Suppressor macrophage treated with lipopolysaccharide for 1 hour (primary cell): Measurements from ENCODE around the gene PCDH15.

Source experiments
- DNase-seq, 3 donors: peaks; one replicate each; pipeline ENCODE4 v3.0.0-alpha.2; 2020 to 2022

The PCDH15 gene

GRCh38 chr10:54800741-54801421 is at the start of gene PCDH15:
PCDH15 (minus strand) TSS chr10:54801231; CDS start chr10:54664262, 136,969 bp downstream.
- no peak for DNase-seq

GRCh38 chr10:54843932-54844331 is 42.9 kb upstream of the PCDH15 start:
- DNase-seq, result no peak

GRCh38 chr10:54843085-54843646 is 42.1 kb upstream of the PCDH15 start:
- DNase-seq, result no peak

GRCh38 chr10:54837479-54837878 is 36.4 kb upstream of the PCDH15 start:
- no peak for DNase-seq

GRCh38 chr10:54833029-54833428 is 32.0 kb upstream of the PCDH15 start:
- DNase-seq, result no peak

GRCh38 chr10:54826994-54827560 is 26.0 kb upstream of the PCDH15 start:
- DNase-seq, result no peak

- DNase-seq, result no peak
These were observed 14.6 kb upstream of the PCDH15 start for GRCh38 chr10:54815583-54815982.

- DNase-seq, result no peak
These were observed 7.3 kb upstream of the PCDH15 start for GRCh38 chr10:54808186-54808935.

GRCh38 chr10:54799506-54799905 is 1.5 kb downstream of the PCDH15 start:
- DNase-seq, result no peak

GRCh38 chr10:54797636-54798321 is 3.3 kb downstream of the PCDH15 start:
- no peak for DNase-seq

- no peak for DNase-seq
These were observed 4.2 kb downstream of the PCDH15 start for GRCh38 chr10:54796881-54797280.

GRCh38 chr10:54776622-54777021 is 24.4 kb downstream of the PCDH15 start:
- no peak for DNase-seq

GRCh38 chr10:54772468-54773122 is 28.4 kb downstream of the PCDH15 start:
- no peak for DNase-seq

GRCh38 chr10:54769051-54769450 is 32.0 kb downstream of the PCDH15 start:
- no peak for DNase-seq

GRCh38 chr10:54758791-54759190 is 42.2 kb downstream of the PCDH15 start:
- no peak for DNase-seq

GRCh38 chr10:54749623-54750022 is 51.4 kb downstream of the PCDH15 start:
- no peak for DNase-seq

GRCh38 chr10:54745436-54745835 is 55.6 kb downstream of the PCDH15 start:
- no peak for DNase-seq

- no peak for DNase-seq
These were observed 58.6 kb downstream of the PCDH15 start for GRCh38 chr10:54742416-54742815.

GRCh38 chr10:54728511-54728910 is 72.5 kb downstream of the PCDH15 start:
- no peak for DNase-seq

GRCh38 chr10:54722075-54722474 is 79.0 kb downstream of the PCDH15 start:
- no peak for DNase-seq

- DNase-seq, result no peak
These were observed 90.1 kb downstream of the PCDH15 start for GRCh38 chr10:54710918-54711317.

GRCh38 chr10:54708591-54708990 is 92.4 kb downstream of the PCDH15 start:
- DNase-seq, result no peak

- no peak for DNase-seq
These were observed 93.0 kb downstream of the PCDH15 start for GRCh38 chr10:54708021-54708420.
